ENCODE data around the gene SEBOX.

GRCh38 chr17:28390563-28390962 lies 25.6 kb upstream of the SEBOX start:
- TF ChIP-seq CTCF (conservative IDR thresholded peaks at IDR 0.05; ENCODE audit: low read length) (no peak), EZH2phosphoT487 (IDR thresholded peaks at IDR 0.05; ENCODE audit: borderline replicate concordance) (no peak)
